Type B pancreatic cell (in vitro differentiated cells): ENCODE results near the gene FILIP1. TPM values are rescaled to one million over a fixed set of nuclear protein-coding genes. Genes with fewer than 3 reads are reported as not detected.

Source experiments
- DNase-seq: peaks from one replicate; pipeline ENCODE4 v3.0.0; 2021; ENCODE audit warnings: mixed read lengths; ENCODE audit not compliant: unreplicated experiment; ENCODE audit errors: extremely low spot score
- H3K27ac Mint-ChIP-seq: 2 replicates; pipeline ENCODE4 v1.8.0; 2021; ENCODE audit warnings: mild to moderate bottlenecking, mixed read lengths
- H3K27me3 Mint-ChIP-seq: 2 replicates; pipeline ENCODE4 v1.8.0; 2021; ENCODE audit warnings: mixed read lengths
- H3K36me3 Mint-ChIP-seq: 2 replicates; pipeline ENCODE4 v1.8.0; 2021; ENCODE audit warnings: mixed read lengths
- H3K4me1 Mint-ChIP-seq: one replicate; pipeline ENCODE4 v1.8.0; 2021; ENCODE audit warnings: mixed read lengths; ENCODE audit not compliant: unreplicated experiment
- H3K4me3 Mint-ChIP-seq: 2 replicates; pipeline ENCODE4 v1.8.0; 2021; ENCODE audit warnings: mild to moderate bottlenecking, mixed read lengths
- H3K9me3 Mint-ChIP-seq: 2 replicates; pipeline ENCODE4 v1.8.0; 2021; ENCODE audit warnings: mixed read lengths
- total RNA-seq: library from RNA; stranded (reverse); gene quantifications from 2 replicates; pipeline ENCODE4 v1.2.1, GENCODE V29; 2021; ENCODE audit warnings: low replicate concordance
- TF ChIP-seq, protein P1 (sequence below): fragments of 200-600 bp; sonication (generic); conservative IDR thresholded peaks from 2 replicates; pipeline ENCODE4 v1.5.0; 2021; ENCODE audit warnings: antibody characterized with exemption, mild to moderate bottlenecking

The FILIP1 gene
- total RNA-seq, 1 donor from 2014 or later, result 5.0 TPM

DNA sequence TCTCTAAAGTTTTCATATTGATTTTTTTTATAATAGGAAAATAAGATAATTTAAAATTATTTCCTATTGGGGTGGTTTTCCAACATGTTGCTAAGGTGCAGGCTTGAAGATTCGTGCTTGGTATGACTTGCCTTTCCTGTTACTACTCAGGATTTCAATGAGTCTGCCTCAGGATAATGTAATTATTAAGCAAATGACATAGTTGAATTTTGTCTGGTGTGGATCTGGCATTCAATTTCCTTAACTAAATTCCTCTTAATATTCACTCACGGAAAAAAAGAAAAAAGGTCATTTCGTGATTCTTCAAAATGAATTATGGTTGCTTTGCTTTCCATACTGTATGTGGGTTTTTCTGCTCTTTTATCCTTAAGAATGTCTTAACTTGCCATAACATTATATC is 9.3 kb upstream of the FILIP1 start:
- H3K27me3 Mint-ChIP-seq, result no peaks in the 10 kb centered on the region
- TF ChIP-seq, protein P1, sequence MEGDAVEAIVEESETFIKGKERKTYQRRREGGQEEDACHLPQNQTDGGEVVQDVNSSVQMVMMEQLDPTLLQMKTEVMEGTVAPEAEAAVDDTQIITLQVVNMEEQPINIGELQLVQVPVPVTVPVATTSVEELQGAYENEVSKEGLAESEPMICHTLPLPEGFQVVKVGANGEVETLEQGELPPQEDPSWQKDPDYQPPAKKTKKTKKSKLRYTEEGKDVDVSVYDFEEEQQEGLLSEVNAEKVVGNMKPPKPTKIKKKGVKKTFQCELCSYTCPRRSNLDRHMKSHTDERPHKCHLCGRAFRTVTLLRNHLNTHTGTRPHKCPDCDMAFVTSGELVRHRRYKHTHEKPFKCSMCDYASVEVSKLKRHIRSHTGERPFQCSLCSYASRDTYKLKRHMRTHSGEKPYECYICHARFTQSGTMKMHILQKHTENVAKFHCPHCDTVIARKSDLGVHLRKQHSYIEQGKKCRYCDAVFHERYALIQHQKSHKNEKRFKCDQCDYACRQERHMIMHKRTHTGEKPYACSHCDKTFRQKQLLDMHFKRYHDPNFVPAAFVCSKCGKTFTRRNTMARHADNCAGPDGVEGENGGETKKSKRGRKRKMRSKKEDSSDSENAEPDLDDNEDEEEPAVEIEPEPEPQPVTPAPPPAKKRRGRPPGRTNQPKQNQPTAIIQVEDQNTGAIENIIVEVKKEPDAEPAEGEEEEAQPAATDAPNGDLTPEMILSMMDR, result no peak
- peaks cover 22% of the 10 kb centered on the region for H3K4me1 Mint-ChIP-seq
- H3K36me3 Mint-ChIP-seq, result no peaks in the 10 kb centered on the region
- peak overlapping the region; percentile 92 for H3K27ac Mint-ChIP-seq
- no peak for DNase-seq
- no peaks in the 10 kb centered on the region for H3K9me3 Mint-ChIP-seq
- peak overlapping the region; percentile 42 for H3K4me3 Mint-ChIP-seq

DNA sequence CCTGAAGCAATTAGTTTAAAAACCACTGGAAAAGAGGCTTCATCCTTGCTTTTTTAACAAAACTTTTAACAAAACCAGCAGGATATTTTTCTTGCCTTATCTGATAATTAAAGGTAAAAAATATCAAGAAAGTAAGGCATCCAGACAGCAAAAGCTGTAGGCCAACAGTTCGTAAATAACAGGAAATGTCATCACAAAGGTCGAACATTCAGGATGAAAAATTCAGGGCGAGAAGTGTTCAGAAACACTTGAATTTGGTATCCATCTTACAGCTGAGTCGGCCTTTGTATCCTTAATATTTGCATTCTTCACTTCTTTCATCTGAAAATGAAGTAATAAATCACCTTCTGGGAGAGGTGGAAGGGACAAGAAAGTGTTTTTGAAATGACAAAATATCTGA is 8.2 kb upstream of the FILIP1 start:
- H3K36me3 Mint-ChIP-seq, result no peaks in the 10 kb centered on the region
- peak overlapping the region; percentile 73 for H3K27ac Mint-ChIP-seq
- H3K4me3 Mint-ChIP-seq, result peak overlapping the region; percentile 25

DNA sequence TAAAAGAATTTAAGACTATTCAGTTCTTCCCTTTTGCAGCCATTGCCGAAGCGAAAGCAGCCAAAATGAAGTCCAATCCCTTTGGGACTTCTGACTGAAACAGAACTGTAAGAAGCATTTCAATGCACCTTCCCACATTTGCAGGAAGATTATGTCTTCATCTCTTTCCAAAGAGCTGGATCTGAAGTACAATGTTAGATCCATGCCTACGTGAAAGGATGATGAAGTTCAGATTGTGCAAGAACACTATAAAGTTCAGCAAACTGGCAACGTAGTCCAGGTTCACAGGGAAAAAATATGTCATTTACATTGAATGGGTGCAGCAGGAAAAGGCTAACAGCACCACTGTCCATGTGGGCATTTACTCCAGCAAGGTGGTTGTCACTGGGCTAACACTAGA is 6.0 kb upstream of the FILIP1 start:
- Mint-ChIP-seq H3K9me3 (no peaks in the 10 kb centered on the region), H3K36me3 (no peaks in the 10 kb centered on the region), H3K4me1 (peaks cover 33% of the 10 kb centered on the region), H3K27me3 (no peaks in the 10 kb centered on the region), H3K4me3 (no peak overlapping the region), H3K27ac (no peak overlapping the region)
- DNase-seq, result no peak
- TF ChIP-seq, protein P1, result no peak

More for the DNA sequence above, 8.2 kb upstream of the FILIP1 start:
- TF ChIP-seq, protein P1, result no peak
- DNase-seq, result no peak
- Mint-ChIP-seq H3K9me3 (no peaks in the 10 kb centered on the region), H3K27me3 (no peaks in the 10 kb centered on the region), H3K4me1 (peaks cover 26% of the 10 kb centered on the region)

DNA sequence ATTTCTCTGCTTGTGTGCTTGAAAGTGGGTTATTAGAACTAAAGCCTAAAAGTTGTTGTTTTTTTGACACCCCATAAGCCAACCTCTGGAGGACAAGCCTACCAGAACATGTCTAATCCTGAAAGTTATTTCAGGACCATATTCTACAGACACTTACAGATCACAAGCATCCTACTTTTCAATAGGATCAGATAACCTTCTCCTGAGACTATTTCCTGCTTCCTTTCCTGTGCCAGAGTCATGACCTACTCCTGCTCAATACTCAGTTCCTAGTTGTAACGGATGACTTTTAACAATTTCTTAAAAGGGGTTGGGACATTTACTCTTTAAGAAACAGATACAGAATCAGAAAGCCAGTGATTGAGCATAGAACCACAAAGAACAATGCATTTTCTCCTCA is 5.3 kb upstream of the FILIP1 start:
- TF ChIP-seq, protein P1, result no peak
- no peaks in the 10 kb centered on the region for H3K9me3 Mint-ChIP-seq
- H3K27me3 Mint-ChIP-seq, result no peaks in the 10 kb centered on the region
- peaks cover 39% of the 10 kb centered on the region for H3K4me1 Mint-ChIP-seq
- H3K4me3 Mint-ChIP-seq, result no peak overlapping the region
- H3K36me3 Mint-ChIP-seq, result no peaks in the 10 kb centered on the region
- H3K27ac Mint-ChIP-seq, result no peak overlapping the region
- DNase-seq, result no peak

DNA sequence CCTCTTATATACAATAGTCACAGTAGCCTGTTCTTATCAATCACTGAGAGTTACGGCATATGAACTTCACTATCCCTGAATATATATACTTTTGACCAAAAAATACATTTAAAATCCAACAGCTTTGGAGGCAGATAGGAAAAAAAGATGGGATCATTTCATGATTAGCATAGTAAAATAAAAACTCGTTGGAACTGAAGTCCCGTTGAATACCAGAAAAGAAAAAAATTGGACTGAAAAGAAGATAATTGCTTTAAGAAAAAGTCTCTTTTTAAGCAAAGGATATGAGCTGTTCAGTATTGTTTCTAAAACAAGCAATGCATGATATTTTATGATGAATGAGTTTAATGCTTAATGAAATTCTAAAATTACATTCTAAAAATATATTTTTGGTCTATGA is 4.4 kb upstream of the FILIP1 start:
- Mint-ChIP-seq H3K4me3 (no peak overlapping the region), H3K27ac (no peak overlapping the region), H3K36me3 (no peaks in the 10 kb centered on the region), H3K4me1 (peaks cover 40% of the 10 kb centered on the region), H3K27me3 (no peaks in the 10 kb centered on the region), H3K9me3 (no peaks in the 10 kb centered on the region)
- no peak for DNase-seq
- TF ChIP-seq, protein P1, result no peak

DNA sequence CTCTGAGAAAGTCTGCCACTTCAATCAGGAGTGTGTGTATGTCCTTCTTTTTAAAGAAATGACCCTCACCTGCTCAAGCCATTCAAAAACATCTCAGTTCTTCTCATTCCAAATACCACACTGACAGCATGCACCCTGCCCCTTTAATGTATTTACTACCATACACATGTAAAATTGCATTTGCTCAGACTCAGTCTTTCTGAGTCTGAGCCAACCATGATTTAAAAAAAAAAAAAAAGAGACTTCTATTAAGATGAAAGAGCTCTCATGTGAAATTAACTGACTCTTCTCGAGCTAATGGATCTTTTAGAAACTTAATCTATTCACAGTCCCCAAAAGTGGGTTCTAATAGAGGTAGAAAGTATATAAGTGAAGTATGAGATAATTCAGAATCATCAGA is 1.4 kb upstream of the FILIP1 start:
- Mint-ChIP-seq H3K27ac (peak overlapping the region; percentile 54), H3K36me3 (no peaks in the 10 kb centered on the region), H3K9me3 (no peaks in the 10 kb centered on the region), H3K4me3 (no peak overlapping the region), H3K27me3 (no peaks in the 10 kb centered on the region), H3K4me1 (peaks cover 29% of the 10 kb centered on the region)
- DNase-seq, result no peak
- TF ChIP-seq, protein P1, result no peak
